PC-3 (cell line): Measurements from ENCODE around the gene STX1B. TPM values are rescaled to one million over a fixed set of nuclear protein-coding genes. Genes with fewer than 3 reads are reported as not detected.

Experiments used
- ATAC-seq: fragments of 200-7000 bp; cut with Tn5 transposase; 2 replicates; pipeline ENCODE4 v1.9.1; 2020; ENCODE audit warnings: mild to moderate bottlenecking, moderate library complexity
- BruUV-seq: library from RNA; stranded (reverse); fragments of 400-500 nt; replicated peaks from 2 replicates; lab custom pipeline; 2021; lab: Mats Ljungman, UMichigan
- CTCF ChIA-PET: fragments of 300-600 bp; sonication (Branson Sonifier 250); formaldehyde crosslinking; loops from one replicate; lab custom pipeline; 2022; ENCODE audit warnings: antibody characterized with exemption; lab: Charles Lee
- POLR2A ChIA-PET: fragments of 300-600 bp; sonication (Branson Sonifier 250); formaldehyde crosslinking; loops from one replicate; lab custom pipeline; 2022; ENCODE audit warnings: antibody characterized with exemption; ENCODE audit not compliant: unreplicated experiment; lab: Charles Lee
- DNase-seq: peaks from one replicate; pipeline ENCODE4 v3.0.0-alpha.2; 2015
- H2AFZ ChIP-seq: fragments of 300-600 bp; sonication (generic); 2 replicates; pipeline ENCODE4 v1.6.0; 2016; ENCODE audit warnings: antibody characterized with exemption, low read length
- H3F3A ChIP-seq: fragments of 300-600 bp; sonication (generic); one replicate; pipeline ENCODE4 v1.6.0; 2017; ENCODE audit warnings: antibody characterized with exemption, low read length, control low read depth, mild to moderate bottlenecking; ENCODE audit not compliant: unreplicated experiment
- H3K27ac ChIP-seq: fragments of 300-600 bp; sonication (generic); 2 replicates; pipeline ENCODE4 v1.5.1; 2016; ENCODE audit warnings: mild to moderate bottlenecking, low read length
- H3K27me3 ChIP-seq: fragments of 300-600 bp; sonication (generic); 2 replicates; pipeline ENCODE4 v1.6.1; 2016; ENCODE audit warnings: low read length, mixed read lengths
- H3K36me3 ChIP-seq: fragments of 300-600 bp; sonication (generic); 2 replicates; pipeline ENCODE4 v1.6.1; 2016; ENCODE audit warnings: low read depth, mixed run types, low read length, mixed read lengths
- H3K4me1 ChIP-seq: fragments of 300-600 bp; sonication (generic); 2 replicates; pipeline ENCODE4 v1.5.1; 2016; ENCODE audit warnings: low read length; ENCODE audit not compliant: insufficient read depth
- H3K4me2 ChIP-seq: fragments of 300-600 bp; sonication (generic); 2 replicates; pipeline ENCODE4 v1.6.0; 2016; ENCODE audit warnings: low read length
- H3K4me3 ChIP-seq: fragments of 300-600 bp; sonication (generic); 2 replicates; pipeline ENCODE4 v1.5.1; 2016; ENCODE audit warnings: mild to moderate bottlenecking, low read length, mixed read lengths
- H3K79me2 ChIP-seq: fragments of 300-600 bp; sonication (generic); 2 replicates; pipeline ENCODE4 v1.6.1; 2017; ENCODE audit warnings: low read length, mixed read lengths
- H3K9ac ChIP-seq: fragments of 300-600 bp; sonication (generic); 2 replicates; pipeline ENCODE4 v1.6.0; 2016; ENCODE audit warnings: mild to moderate bottlenecking, low read length
- H3K9me2 ChIP-seq: fragments of 300-600 bp; sonication (generic); replicated peaks from 2 replicates; pipeline ENCODE4 v1.6.1; 2016; ENCODE audit warnings: mixed run types, low read length, mixed read lengths
- H3K9me3 ChIP-seq: fragments of 300-600 bp; sonication (generic); 2 replicates; pipeline ENCODE4 v1.6.1; 2016; ENCODE audit warnings: low read length, mixed read lengths
- H4K20me1 ChIP-seq: fragments of 300-600 bp; sonication (generic); 2 replicates; pipeline ENCODE4 v1.6.1; 2016; ENCODE audit warnings: low read length, mixed read lengths
- EZH2 ChIP-seq: fragments of 300-600 bp; sonication (generic); IDR thresholded peaks from one replicate; pipeline ENCODE4 v1.6.1; 2017; ENCODE audit warnings: antibody characterized with exemption, mild to moderate bottlenecking, low read length; ENCODE audit not compliant: unreplicated experiment
- EZH2phosphoT487 ChIP-seq: fragments of 300-600 bp; sonication (generic); IDR thresholded peaks from 2 replicates; pipeline ENCODE4 v1.6.1; 2018; ENCODE audit warnings: mild to moderate bottlenecking, antibody characterized with exemption, low read length, borderline replicate concordance
- intact Hi-C: fragments of 100-400 bp; cut with micrococcal nuclease; formaldehyde crosslinking; loops from 2 replicates; pipeline ENCODE4 v1.9.0; 2023
- total RNA-seq: library from RNA; depleted of rRNA; stranded (reverse); fragments of >200 nt; gene quantifications from 2 replicates; pipeline ENCODE4 v1.2.3, GENCODE V29; 2014
- TF ChIP-seq, protein P1 (sequence below): fragments of 300-600 bp; sonication (generic); conservative IDR thresholded peaks from 2 replicates; pipeline ENCODE4 v1.5.1; 2017; ENCODE audit warnings: antibody characterized with exemption, low read depth, mild to moderate bottlenecking, low read length

Gene STX1B
- total RNA-seq, 1 experiment from 2014 or later, result 1.5 TPM

DNA sequence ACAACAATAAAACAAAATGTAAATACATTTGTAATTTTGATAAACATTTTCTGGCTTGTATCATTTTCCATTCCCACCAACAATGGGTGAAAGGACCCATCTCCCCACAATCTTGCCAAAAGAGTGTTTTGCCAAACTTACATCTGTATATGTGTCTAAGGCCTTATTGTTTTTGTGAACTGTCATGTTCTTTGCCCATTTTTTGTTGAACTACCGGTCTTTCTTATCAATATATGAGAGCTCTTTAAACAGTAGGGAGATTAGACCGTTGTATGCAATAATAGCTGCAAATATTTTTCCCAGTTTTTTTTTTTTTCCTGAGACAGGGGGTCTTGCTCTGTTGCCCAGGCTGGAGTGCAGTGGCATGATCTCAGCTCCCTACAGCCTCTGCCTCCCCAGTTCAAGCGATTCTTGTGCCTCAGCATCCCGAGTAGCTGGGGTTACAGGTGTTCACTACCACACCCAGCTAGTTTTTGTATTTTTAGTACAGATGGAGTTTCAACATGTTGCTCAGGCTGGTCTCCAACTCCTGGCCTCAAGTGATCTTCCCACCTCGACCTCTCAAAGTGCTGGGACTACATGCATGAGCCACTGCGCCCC, 13.3 kb upstream of the STX1B start:
- no peaks in the 10 kb centered on the region for H3K9me2 ChIP-seq
- H3K9ac ChIP-seq, result no peak overlapping the region
- no peaks in the 10 kb centered on the region for H3K9me3 ChIP-seq
- intact Hi-C loops, result loop anchor here (10.0 kb wide), 1 partner anchor 121 kb away; no protein-coding TSS in a partner anchor
- ATAC-seq (no peak), DNase-seq (no peak)
- CTCF ChIA-PET, result no interaction called here
- no peaks in the 10 kb centered on the region for H3F3A ChIP-seq
- H3K27me3 ChIP-seq, result no peaks in the 10 kb centered on the region
- no peak overlapping the region for H3K4me3 ChIP-seq
- POLR2A ChIA-PET, result no interaction called here
- no peaks in the 10 kb centered on the region for H3K79me2 ChIP-seq
- no peaks in the 10 kb centered on the region for H4K20me1 ChIP-seq
- no peak overlapping the region for H2AFZ ChIP-seq
- H3K27ac ChIP-seq, result no peak overlapping the region
- no peaks in the 10 kb centered on the region for H3K36me3 ChIP-seq
- H3K4me1 ChIP-seq, result no peaks in the 10 kb centered on the region
- TF ChIP-seq, protein P1, sequence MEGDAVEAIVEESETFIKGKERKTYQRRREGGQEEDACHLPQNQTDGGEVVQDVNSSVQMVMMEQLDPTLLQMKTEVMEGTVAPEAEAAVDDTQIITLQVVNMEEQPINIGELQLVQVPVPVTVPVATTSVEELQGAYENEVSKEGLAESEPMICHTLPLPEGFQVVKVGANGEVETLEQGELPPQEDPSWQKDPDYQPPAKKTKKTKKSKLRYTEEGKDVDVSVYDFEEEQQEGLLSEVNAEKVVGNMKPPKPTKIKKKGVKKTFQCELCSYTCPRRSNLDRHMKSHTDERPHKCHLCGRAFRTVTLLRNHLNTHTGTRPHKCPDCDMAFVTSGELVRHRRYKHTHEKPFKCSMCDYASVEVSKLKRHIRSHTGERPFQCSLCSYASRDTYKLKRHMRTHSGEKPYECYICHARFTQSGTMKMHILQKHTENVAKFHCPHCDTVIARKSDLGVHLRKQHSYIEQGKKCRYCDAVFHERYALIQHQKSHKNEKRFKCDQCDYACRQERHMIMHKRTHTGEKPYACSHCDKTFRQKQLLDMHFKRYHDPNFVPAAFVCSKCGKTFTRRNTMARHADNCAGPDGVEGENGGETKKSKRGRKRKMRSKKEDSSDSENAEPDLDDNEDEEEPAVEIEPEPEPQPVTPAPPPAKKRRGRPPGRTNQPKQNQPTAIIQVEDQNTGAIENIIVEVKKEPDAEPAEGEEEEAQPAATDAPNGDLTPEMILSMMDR, result no peak
- TF ChIP-seq EZH2, result no peak
- TF ChIP-seq EZH2phosphoT487, result no peak
- no TSS peak for BruUV-seq
- H3K4me2 ChIP-seq, result no peak overlapping the region

DNA sequence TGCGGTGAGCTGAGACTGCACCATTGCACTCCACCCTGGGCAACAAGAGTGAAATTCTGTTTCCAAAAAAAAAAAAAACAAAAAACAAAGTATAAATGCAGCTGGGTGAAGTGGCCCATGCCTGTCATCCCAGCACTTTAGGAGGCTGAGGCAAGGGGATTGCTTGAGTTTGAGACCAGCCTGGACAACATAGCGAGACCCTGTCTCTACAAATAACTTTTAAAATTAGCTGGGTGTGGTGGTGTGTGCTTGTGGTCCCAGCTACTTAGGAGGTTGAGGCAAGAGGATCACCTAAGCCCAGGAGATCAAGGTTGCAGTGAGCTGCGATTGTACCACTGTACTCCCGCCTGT, 12.8 kb upstream of the STX1B start:
- Histone ChIP-seq H3K9me2 (no peaks in the 10 kb centered on the region), H3K4me1 (no peaks in the 10 kb centered on the region), H3K79me2 (no peaks in the 10 kb centered on the region), H3F3A (no peaks in the 10 kb centered on the region), H3K36me3 (no peaks in the 10 kb centered on the region), H2AFZ (no peak overlapping the region), H3K4me2 (no peak overlapping the region), H3K9me3 (no peaks in the 10 kb centered on the region), H3K4me3 (no peak overlapping the region), H3K27ac (no peak overlapping the region), H4K20me1 (no peaks in the 10 kb centered on the region), H3K27me3 (no peaks in the 10 kb centered on the region), H3K9ac (no peak overlapping the region)
- intact Hi-C loops, result loop anchor here (10.0 kb wide), 1 partner anchor 122 kb away; no protein-coding TSS in a partner anchor
- BruUV-seq, result no TSS peak
- no peak for DNase-seq
- TF ChIP-seq, protein P1, result no peak
- TF ChIP-seq EZH2phosphoT487 (no peak), EZH2 (no peak)
- ChIA-PET CTCF (no interaction called here), POLR2A (no interaction called here)
- no peak for ATAC-seq

DNA sequence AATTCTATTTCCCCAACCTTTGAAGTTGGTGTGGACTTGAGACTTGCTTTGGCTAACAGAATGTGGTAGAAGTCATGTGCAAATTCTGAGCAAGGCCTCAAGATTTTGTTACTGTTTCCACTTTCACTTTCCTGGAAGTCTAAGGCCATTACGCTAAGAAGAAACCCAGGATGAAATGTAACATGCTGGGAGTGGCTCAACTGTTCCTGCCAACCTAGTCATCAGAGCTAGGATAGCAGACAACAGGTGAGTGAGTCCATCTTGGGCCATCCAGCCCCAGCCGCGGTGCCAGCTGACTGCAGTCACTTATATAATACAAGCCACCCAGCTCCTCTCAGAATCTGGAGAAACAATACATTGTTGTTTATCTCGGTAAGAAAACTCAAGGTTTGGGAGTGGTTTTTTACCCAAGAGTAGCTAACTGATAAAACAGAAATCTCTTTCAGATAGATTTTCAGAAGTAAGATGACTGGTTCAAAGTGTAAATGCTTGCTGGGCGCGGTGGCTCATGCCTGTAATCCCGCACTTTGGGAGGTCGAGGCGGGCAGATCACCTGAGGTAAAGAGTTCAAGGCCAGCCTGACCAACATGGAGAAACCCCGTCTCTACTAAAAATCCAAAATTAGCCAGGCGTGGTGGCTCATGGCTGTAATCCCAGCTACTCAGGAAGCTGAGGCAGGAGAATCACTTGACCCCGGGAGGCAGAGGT, 12.3 kb upstream of the STX1B start:
- Histone ChIP-seq H3K9ac (no peak overlapping the region), H3K9me3 (no peaks in the 10 kb centered on the region), H3K4me3 (no peak overlapping the region), H2AFZ (no peak overlapping the region), H3K9me2 (no peaks in the 10 kb centered on the region), H3K27me3 (no peaks in the 10 kb centered on the region), H3K27ac (no peak overlapping the region), H3K36me3 (no peaks in the 10 kb centered on the region), H3K4me1 (no peaks in the 10 kb centered on the region), H4K20me1 (no peaks in the 10 kb centered on the region), H3F3A (no peaks in the 10 kb centered on the region), H3K79me2 (no peaks in the 10 kb centered on the region), H3K4me2 (no peak overlapping the region)
- intact Hi-C loops, result loop anchor here (10.0 kb wide), 1 partner anchor 122 kb away; no protein-coding TSS in a partner anchor
- DNase-seq, result no peak
- ATAC-seq, result no peak
- CTCF ChIA-PET, result interaction anchor here (0.6 kb wide), 1 partner anchor 42 kb away, joined by 3 read pairs; no protein-coding TSS in a partner anchor
- TF ChIP-seq, protein P1, result no peak
- TF ChIP-seq EZH2 (no peak), EZH2phosphoT487 (no peak)
- no TSS peak for BruUV-seq
- POLR2A ChIA-PET, result no interaction called here
